ENCODE data around the gene OXT. TPM values are rescaled to one million over a fixed set of nuclear protein-coding genes. Genes with fewer than 3 reads are reported as not detected.

Gene OXT
- total and polyA plus RNA-seq, 2 of the 13 experiments (the other 11 are each of a cell fraction or from before 2014, with no cell fraction given) = not detected

- TF ChIP-seq ELK4 (CRISPR knock-in tag; IDR thresholded peaks at IDR 0.05; ENCODE audit: borderline replicate concordance) (no peak), ZNF280B (CRISPR knock-in tag; IDR thresholded peaks at IDR 0.05; ENCODE audit: borderline replicate concordance) (0 out of 2 replicates have a peak, but pooled peaks have one; percentile 55), KAT8 (CRISPR knock-in tag; IDR thresholded peaks at IDR 0.05) (peak; percentile 35; the same call in 1 of the 2 replicates), SALL1 (CRISPR knock-in tag; IDR thresholded peaks at IDR 0.05) (peak; percentile 50), ZNF12 (CRISPR knock-in tag; IDR thresholded peaks at IDR 0.05) (no peak; the same call in 1 of the 2 replicates), HNRNPLL (IDR thresholded peaks at IDR 0.05; ENCODE audit: low read depth, low read length, poor library complexity, severe bottlenecking) (no peak), ATF4 (CRISPR knock-in tag; IDR thresholded peaks at IDR 0.05) (no peak), TBL1XR1 (IDR thresholded peaks at IDR 0.05; ENCODE audit: borderline replicate concordance, low read length, partially characterized antibody) (no peak), HDAC1 (CRISPR knock-in tag; IDR thresholded peaks at IDR 0.05) (peak; percentile 53; the same call in 1 of the 2 replicates), KAT2B (IDR thresholded peaks at IDR 0.05; ENCODE audit: borderline replicate concordance, low read depth, low read length) (no peak), FOXJ3 (CRISPR knock-in tag; IDR thresholded peaks at IDR 0.05; ENCODE audit: borderline replicate concordance) (0 out of 2 replicates have a peak, but pooled peaks have one; percentile 16), ARID3A (IDR thresholded peaks at IDR 0.05; ENCODE audit: low read depth, low read length) (no peak), TBX2 (CRISPR knock-in tag; IDR thresholded peaks at IDR 0.05; ENCODE audit: borderline replicate concordance) (0 out of 2 replicates have a peak, but pooled peaks have one; percentile 51), FOXC1 (CRISPR knock-in tag; IDR thresholded peaks at IDR 0.05; ENCODE audit: borderline replicate concordance) (peak; percentile 91), ATF2 (CRISPR knock-in tag; IDR thresholded peaks at IDR 0.05) (0 out of 2 replicates have a peak, but pooled peaks have one; percentile 41), THRA (CRISPR knock-in tag; IDR thresholded peaks at IDR 0.05; ENCODE audit: borderline replicate concordance) (peak; percentile 55), TOPORS (CRISPR knock-in tag; IDR thresholded peaks at IDR 0.05) (no peak)
Observed at GRCh38 chr20:3115190-3116107, 44.0 kb downstream of the OXT start (continued).
